HEK293 (cell line): ENCODE results near the gene METTL1.

Experiments
- CTCF ChIP-seq: fragments of 450-650 bp; formaldehyde crosslinking; IDR thresholded peaks from 2 replicates; pipeline ENCODE4 v1.5.1; 2016; ENCODE audit warnings: missing biosample characterization, missing genetic modification characterization
- GFI1B ChIP-seq: fragments of 450-650 bp; formaldehyde crosslinking; IDR thresholded peaks from 2 replicates; pipeline ENCODE4 v1.5.1; 2016; ENCODE audit warnings: missing biosample characterization, missing genetic modification characterization
- KLF10 ChIP-seq: fragments of 450-650 bp; IDR thresholded peaks from 2 replicates; pipeline ENCODE4 v1.5.1; 2018; ENCODE audit warnings: missing biosample characterization, mild to moderate bottlenecking, missing genetic modification characterization
- MYNN ChIP-seq: fragments of 450-650 bp; formaldehyde crosslinking; IDR thresholded peaks from 2 replicates; pipeline ENCODE4 v1.5.1; 2016; ENCODE audit warnings: missing biosample characterization, missing genetic modification characterization, borderline replicate concordance
- PBX3 ChIP-seq: sonication (generic); formaldehyde crosslinking; IDR thresholded peaks from 2 replicates; pipeline ENCODE4 v1.8.1; 2022; ENCODE audit warnings: mild to moderate bottlenecking, moderate library complexity, missing genetic modification reagents
- PRDM1 ChIP-seq: fragments of 450-650 bp; formaldehyde crosslinking; IDR thresholded peaks from 2 replicates; pipeline ENCODE4; 2016; ENCODE audit warnings: missing biosample characterization, missing genetic modification characterization
- RBAK ChIP-seq: fragments of 450-650 bp; formaldehyde crosslinking; IDR thresholded peaks from 2 replicates; pipeline ENCODE4 v1.5.1; 2016; ENCODE audit warnings: missing biosample characterization, missing genetic modification characterization
- REST ChIP-seq: fragments of 450-650 bp; formaldehyde crosslinking; IDR thresholded peaks from 2 replicates; pipeline ENCODE4 v1.5.1; 2016; ENCODE audit warnings: missing biosample characterization, missing genetic modification characterization
- ZBTB1 ChIP-seq: fragments of 450-650 bp; formaldehyde crosslinking; IDR thresholded peaks from 2 replicates; pipeline ENCODE4 v1.5.1; 2016; ENCODE audit warnings: missing biosample characterization, missing genetic modification characterization
- ZBTB21 ChIP-seq: fragments of 450-650 bp; formaldehyde crosslinking; IDR thresholded peaks from 2 replicates; pipeline ENCODE4 v1.5.1; 2017; ENCODE audit warnings: missing biosample characterization, missing genetic modification characterization
- ZNF341 ChIP-seq: fragments of 450-650 bp; formaldehyde crosslinking; IDR thresholded peaks from 2 replicates; pipeline ENCODE4; 2016; ENCODE audit warnings: low read depth, missing biosample characterization, missing genetic modification characterization
- ZNF555 ChIP-seq: fragments of 450-650 bp; formaldehyde crosslinking; conservative IDR thresholded peaks from 2 replicates; pipeline ENCODE4 v1.5.1; 2017; ENCODE audit warnings: missing biosample characterization, mild to moderate bottlenecking, missing genetic modification characterization, inconsistent platforms
- ZNF571 ChIP-seq: fragments of 450-650 bp; formaldehyde crosslinking; IDR thresholded peaks from 2 replicates; pipeline ENCODE4 v1.5.0; 2017; ENCODE audit warnings: missing biosample characterization, missing genetic modification characterization
- ZNF626 ChIP-seq: fragments of 450-650 bp; sonication (Bioruptor Pico); formaldehyde crosslinking; IDR thresholded peaks from 2 replicates; pipeline ENCODE4 v1.5.1; 2018; ENCODE audit warnings: missing biosample characterization, missing genetic modification characterization, inconsistent platforms

- no peak for TF ChIP-seq KLF10 (tag by site-specific recombination)
- TF ChIP-seq REST (tag by site-specific recombination) = no peak
- no peak for TF ChIP-seq CTCF (tag by site-specific recombination)
- TF ChIP-seq PRDM1 (tag by site-specific recombination) = no peak
- TF ChIP-seq ZBTB1 (tag by site-specific recombination) = no peak
- TF ChIP-seq GFI1B (tag by site-specific recombination) = no peak
- TF ChIP-seq PBX3 (CRISPR knock-in tag) = no peak
- TF ChIP-seq MYNN (tag by site-specific recombination) = no peak
- TF ChIP-seq RBAK (tag by site-specific recombination) = no peak
- no peak for TF ChIP-seq ZNF555 (tag by site-specific recombination)
- no peak for TF ChIP-seq ZNF626 (tag by site-specific recombination)
- no peak for TF ChIP-seq ZNF571
- TF ChIP-seq ZBTB21 (tag by site-specific recombination) = no peak
- no peak for TF ChIP-seq ZNF341 (tag by site-specific recombination)
Observed at GRCh38 chr12:57741413-57741789, 30.5 kb downstream of the METTL1 start.
